SK-N-SH treated with all-trans-retinoic acid at 6 μM for 48 hours (cell line): ENCODE data around the gene FNBP1L.
A peak's percentile ranks its signal among the peaks of the same experiment; 100 is the strongest.

Source experiments
- ATAC-seq: fragments of 200-7000 bp; cut with Tn5 transposase; 3 replicates; pipeline ENCODE4 v1.9.1; 2020; ENCODE audit warnings: mild to moderate bottlenecking, moderate library complexity
- ARNTL ChIP-seq: fragments of 450-650 bp; formaldehyde crosslinking; IDR thresholded peaks from 2 replicates; pipeline ENCODE4 v1.5.0; 2020; ENCODE audit warnings: low read depth, mild to moderate bottlenecking, moderate library complexity, borderline replicate concordance
- BACH2 ChIP-seq: fragments of 250-450 bp; sonication (Bioruptor Pico); IDR thresholded peaks from 2 replicates; pipeline ENCODE4 v1.9.0; 2021; ENCODE audit warnings: mild to moderate bottlenecking, borderline replicate concordance
- CSDC2 ChIP-seq: fragments of 250-450 bp; sonication (Bioruptor Pico); IDR thresholded peaks from 2 replicates; pipeline ENCODE4 v1.5.0; 2020; ENCODE audit warnings: mild to moderate bottlenecking, moderate library complexity
- ESRRG ChIP-seq: fragments of 250-450 bp; sonication (Bioruptor Pico); IDR thresholded peaks from 2 replicates; pipeline ENCODE4 v1.6.1; 2021; ENCODE audit warnings: mild to moderate bottlenecking
- ISL1 ChIP-seq: fragments of 250-450 bp; sonication (Bioruptor Pico); IDR thresholded peaks from 2 replicates; pipeline ENCODE4 v2.1.2; 2022; ENCODE audit warnings: mild to moderate bottlenecking, moderate library complexity
- OSR1 ChIP-seq: fragments of 250-450 bp; sonication (Bioruptor Pico); IDR thresholded peaks from 2 replicates; pipeline ENCODE4 v1.8.0; 2022; ENCODE audit warnings: moderate library complexity, mild to moderate bottlenecking, inconsistent platforms
- PPARA ChIP-seq: fragments of 250-450 bp; sonication (Bioruptor Pico); IDR thresholded peaks from 2 replicates; pipeline ENCODE4 v1.5.0; 2020; ENCODE audit warnings: mild to moderate bottlenecking, borderline replicate concordance
- SNAI2 ChIP-seq: fragments of 250-450 bp; sonication (Bioruptor Pico); IDR thresholded peaks from 2 replicates; pipeline ENCODE4 v1.5.0; 2020; ENCODE audit warnings: mild to moderate bottlenecking, moderate library complexity
- TCF4 ChIP-seq: fragments of 250-450 bp; sonication (Bioruptor Pico); IDR thresholded peaks from 2 replicates; pipeline ENCODE4 v1.8.0; 2021; ENCODE audit warnings: mild to moderate bottlenecking, moderate library complexity, borderline replicate concordance
- TOX ChIP-seq: fragments of 250-450 bp; sonication (Bioruptor Pico); IDR thresholded peaks from 2 replicates; pipeline ENCODE4 v1.8.0; 2021; ENCODE audit warnings: mild to moderate bottlenecking, moderate library complexity, borderline replicate concordance
- ZC3H10 ChIP-seq: fragments of 250-450 bp; sonication (Bioruptor Pico); IDR thresholded peaks from 2 replicates; pipeline ENCODE4 v1.5.1; 2021; ENCODE audit warnings: mild to moderate bottlenecking, moderate library complexity
- ZFP30 ChIP-seq: fragments of 450-650 bp; formaldehyde crosslinking; IDR thresholded peaks from 2 replicates; pipeline ENCODE4 v1.5.0; 2022; ENCODE audit warnings: mild to moderate bottlenecking, moderate library complexity
- ZNF565 ChIP-seq: fragments of 450-650 bp; formaldehyde crosslinking; conservative IDR thresholded peaks from 2 replicates; pipeline ENCODE4 v1.5.0; 2020; ENCODE audit warnings: low read depth, mild to moderate bottlenecking, moderate library complexity
- ZNF8 ChIP-seq: fragments of 450-650 bp; formaldehyde crosslinking; IDR thresholded peaks from 2 replicates; pipeline ENCODE4 v1.5.0; 2020; ENCODE audit warnings: mild to moderate bottlenecking, moderate library complexity
- TF ChIP-seq, protein P1 (sequence below): fragments of 250-450 bp; sonication (Bioruptor Pico); IDR thresholded peaks from 2 replicates; pipeline ENCODE4 v1.8.0; 2021; ENCODE audit warnings: low read depth, mild to moderate bottlenecking, moderate library complexity, borderline replicate concordance
- TF ChIP-seq, protein P2 (sequence below): fragments of 250-450 bp; sonication (Bioruptor Pico); IDR thresholded peaks from 2 replicates; pipeline ENCODE4 v1.5.0; 2020; ENCODE audit warnings: mild to moderate bottlenecking, moderate library complexity
- TF ChIP-seq, protein P3 (sequence below): fragments of 250-450 bp; sonication (Bioruptor Pico); IDR thresholded peaks from 2 replicates; pipeline ENCODE4 v1.5.1; 2020; ENCODE audit warnings: low read depth, mild to moderate bottlenecking, moderate library complexity

FNBP1L gene

DNA sequence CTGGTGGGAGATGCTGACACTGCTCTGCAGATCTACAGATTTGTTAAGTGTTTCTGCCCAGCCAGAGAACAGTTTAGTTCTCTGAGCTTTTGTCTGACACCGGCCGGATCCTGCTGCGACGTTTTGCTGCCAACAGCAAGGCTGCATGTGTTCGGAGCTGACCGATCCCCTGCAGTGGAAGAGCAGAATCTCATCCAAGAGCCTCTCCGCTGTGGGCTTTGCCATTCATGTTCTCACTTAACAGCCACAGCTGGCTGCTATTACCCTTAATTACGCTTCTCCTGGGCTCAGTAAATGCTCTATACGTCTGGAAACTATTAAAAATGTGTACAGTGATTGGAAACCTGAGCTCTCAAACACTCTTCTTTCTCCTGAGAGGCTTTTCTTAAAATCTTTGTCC lies 128.4 kb downstream of the FNBP1L start (continued):
- TF ChIP-seq, protein P1, sequence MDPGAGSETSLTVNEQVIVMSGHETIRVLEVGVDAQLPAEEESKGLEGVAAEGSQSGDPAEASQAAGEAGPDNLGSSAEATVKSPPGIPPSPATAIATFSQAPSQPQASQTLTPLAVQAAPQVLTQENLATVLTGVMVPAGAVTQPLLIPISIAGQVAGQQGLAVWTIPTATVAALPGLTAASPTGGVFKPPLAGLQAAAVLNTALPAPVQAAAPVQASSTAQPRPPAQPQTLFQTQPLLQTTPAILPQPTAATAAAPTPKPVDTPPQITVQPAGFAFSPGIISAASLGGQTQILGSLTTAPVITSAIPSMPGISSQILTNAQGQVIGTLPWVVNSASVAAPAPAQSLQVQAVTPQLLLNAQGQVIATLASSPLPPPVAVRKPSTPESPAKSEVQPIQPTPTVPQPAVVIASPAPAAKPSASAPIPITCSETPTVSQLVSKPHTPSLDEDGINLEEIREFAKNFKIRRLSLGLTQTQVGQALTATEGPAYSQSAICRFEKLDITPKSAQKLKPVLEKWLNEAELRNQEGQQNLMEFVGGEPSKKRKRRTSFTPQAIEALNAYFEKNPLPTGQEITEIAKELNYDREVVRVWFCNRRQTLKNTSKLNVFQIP (CRISPR knock-in tag) = no peak
- TF ChIP-seq, protein P2, sequence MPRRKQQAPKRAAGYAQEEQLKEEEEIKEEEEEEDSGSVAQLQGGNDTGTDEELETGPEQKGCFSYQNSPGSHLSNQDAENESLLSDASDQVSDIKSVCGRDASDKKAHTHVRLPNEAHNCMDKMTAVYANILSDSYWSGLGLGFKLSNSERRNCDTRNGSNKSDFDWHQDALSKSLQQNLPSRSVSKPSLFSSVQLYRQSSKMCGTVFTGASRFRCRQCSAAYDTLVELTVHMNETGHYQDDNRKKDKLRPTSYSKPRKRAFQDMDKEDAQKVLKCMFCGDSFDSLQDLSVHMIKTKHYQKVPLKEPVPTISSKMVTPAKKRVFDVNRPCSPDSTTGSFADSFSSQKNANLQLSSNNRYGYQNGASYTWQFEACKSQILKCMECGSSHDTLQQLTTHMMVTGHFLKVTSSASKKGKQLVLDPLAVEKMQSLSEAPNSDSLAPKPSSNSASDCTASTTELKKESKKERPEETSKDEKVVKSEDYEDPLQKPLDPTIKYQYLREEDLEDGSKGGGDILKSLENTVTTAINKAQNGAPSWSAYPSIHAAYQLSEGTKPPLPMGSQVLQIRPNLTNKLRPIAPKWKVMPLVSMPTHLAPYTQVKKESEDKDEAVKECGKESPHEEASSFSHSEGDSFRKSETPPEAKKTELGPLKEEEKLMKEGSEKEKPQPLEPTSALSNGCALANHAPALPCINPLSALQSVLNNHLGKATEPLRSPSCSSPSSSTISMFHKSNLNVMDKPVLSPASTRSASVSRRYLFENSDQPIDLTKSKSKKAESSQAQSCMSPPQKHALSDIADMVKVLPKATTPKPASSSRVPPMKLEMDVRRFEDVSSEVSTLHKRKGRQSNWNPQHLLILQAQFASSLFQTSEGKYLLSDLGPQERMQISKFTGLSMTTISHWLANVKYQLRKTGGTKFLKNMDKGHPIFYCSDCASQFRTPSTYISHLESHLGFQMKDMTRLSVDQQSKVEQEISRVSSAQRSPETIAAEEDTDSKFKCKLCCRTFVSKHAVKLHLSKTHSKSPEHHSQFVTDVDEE = 0 out of 2 replicates have a peak, but pooled peaks have one; percentile 19

DNA sequence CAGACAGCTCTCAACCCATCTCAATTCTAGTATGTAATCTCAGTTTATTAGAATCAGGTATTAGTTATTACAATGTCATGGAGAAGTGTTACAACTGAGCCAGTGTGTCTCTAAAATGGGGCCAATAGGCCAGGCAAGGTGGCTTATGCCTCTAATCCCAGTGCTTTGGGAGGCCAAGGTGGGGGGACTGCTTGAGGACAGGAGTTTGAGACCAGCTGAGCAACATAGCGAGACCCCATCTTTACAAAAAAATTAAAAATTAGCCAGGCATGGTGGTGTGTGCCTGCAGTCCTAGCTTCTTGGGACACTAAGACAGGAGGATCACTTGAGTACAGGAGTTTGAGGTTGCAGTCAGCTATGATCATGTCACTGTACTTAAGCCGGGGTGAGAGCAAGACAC lies 128.8 kb downstream of the FNBP1L start:
- 0 out of 3 replicates have a peak, but pooled peaks have one; percentile 3 for ATAC-seq
- no peak for TF ChIP-seq ARNTL (CRISPR knock-in tag)
- no peak for TF ChIP-seq ZC3H10 (CRISPR knock-in tag)
- no peak for TF ChIP-seq ESRRG (CRISPR knock-in tag)
- TF ChIP-seq ZNF565 (CRISPR knock-in tag) = no peak
- no peak for TF ChIP-seq BACH2 (CRISPR knock-in tag)
- TF ChIP-seq, protein P1 (CRISPR knock-in tag) = no peak
- no peak for TF ChIP-seq PPARA (CRISPR knock-in tag)
- TF ChIP-seq, protein P3, sequence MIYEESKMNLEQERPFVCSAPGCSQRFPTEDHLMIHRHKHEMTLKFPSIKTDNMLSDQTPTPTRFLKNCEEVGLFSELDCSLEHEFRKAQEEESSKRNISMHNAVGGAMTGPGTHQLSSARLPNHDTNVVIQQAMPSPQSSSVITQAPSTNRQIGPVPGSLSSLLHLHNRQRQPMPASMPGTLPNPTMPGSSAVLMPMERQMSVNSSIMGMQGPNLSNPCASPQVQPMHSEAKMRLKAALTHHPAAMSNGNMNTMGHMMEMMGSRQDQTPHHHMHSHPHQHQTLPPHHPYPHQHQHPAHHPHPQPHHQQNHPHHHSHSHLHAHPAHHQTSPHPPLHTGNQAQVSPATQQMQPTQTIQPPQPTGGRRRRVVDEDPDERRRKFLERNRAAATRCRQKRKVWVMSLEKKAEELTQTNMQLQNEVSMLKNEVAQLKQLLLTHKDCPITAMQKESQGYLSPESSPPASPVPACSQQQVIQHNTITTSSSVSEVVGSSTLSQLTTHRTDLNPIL (CRISPR knock-in tag) = no peak
- no peak for TF ChIP-seq OSR1 (CRISPR knock-in tag)

DNA sequence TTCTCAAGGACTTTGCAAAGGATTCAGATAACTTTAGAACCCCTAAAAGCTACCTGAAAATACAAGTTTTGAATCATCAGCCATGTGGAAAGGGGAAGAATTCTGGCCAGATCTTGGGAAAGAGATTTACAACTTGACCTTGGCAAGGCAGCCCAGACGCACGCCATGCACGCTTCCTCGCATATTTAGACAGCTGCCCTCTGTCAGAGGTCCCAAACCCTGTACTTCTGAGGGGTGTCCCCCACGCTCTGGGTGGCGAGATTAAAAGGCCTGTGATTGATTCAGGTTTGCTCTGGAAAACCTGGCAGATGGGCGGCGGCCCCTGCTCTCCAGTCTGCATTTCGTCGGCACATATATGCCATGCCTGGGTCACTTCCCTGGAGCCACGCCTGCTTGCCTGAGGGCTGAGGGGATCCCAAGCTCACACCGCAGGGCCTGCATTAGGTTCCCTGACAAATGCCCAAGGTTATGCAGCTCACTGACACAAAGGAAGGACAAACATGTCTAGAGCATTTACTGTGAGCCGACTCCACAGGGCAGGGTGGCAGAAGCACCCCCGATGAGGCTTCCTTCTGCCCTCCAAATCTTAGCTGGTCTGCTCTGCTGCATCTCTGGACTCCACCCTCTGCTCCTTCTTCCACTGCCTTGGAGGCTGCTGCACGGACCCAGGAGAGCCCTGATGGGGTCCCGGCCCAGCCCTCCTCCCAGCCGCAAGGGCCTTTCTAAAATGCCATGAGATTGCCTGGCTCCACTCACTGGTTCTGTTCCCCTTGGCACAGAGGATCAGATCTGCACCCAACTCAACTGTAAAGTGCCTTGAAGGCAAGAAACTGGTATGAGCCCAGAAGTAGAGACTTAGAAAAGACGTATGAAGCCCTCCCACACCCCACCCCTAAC lies 129.9 kb downstream of the FNBP1L start:
- no peak for ATAC-seq
- no peak for TF ChIP-seq ZNF8 (CRISPR knock-in tag)
- TF ChIP-seq SNAI2 (CRISPR knock-in tag) = no peak
- TF ChIP-seq, protein P1 (CRISPR knock-in tag) = no peak
- TF ChIP-seq ZNF565 (CRISPR knock-in tag) = no peak
- TF ChIP-seq TCF4 (CRISPR knock-in tag) = no peak
- TF ChIP-seq PPARA (CRISPR knock-in tag) = no peak
- TF ChIP-seq ISL1 (CRISPR knock-in tag) = no peak
- no peak for TF ChIP-seq ZFP30 (CRISPR knock-in tag)
- TF ChIP-seq ARNTL (CRISPR knock-in tag) = no peak
- no peak for TF ChIP-seq BACH2 (CRISPR knock-in tag)
- TF ChIP-seq TOX (CRISPR knock-in tag) = no peak
- TF ChIP-seq, protein P2 = no peak
- no peak for TF ChIP-seq CSDC2 (CRISPR knock-in tag)
